ENCODE results near the gene INHBB.
"Not testable (repeated sequence)": the region's sequence is repeated elsewhere in the genome, so short reads cannot be mapped to it uniquely, and the experiment has no call there.

Gene INHBB

GRCh38 chr2:120346026-120346666, at the start of gene INHBB:
TSS of gene INHBB (plus strand) at chr2:120346136. CDS start at chr2:120346189, 53 bp downstream.
- no peak for DNase-seq (ENCODE audit: low read depth in 1 of 2, low spot score in 1 of 2)

- DNase-seq (ENCODE audit: low read depth in 1 of 2, low spot score in 1 of 2) = no peak
Observed at GRCh38 chr2:120298173-120298835, 47.6 kb upstream of the INHBB start.

- no peak for DNase-seq (ENCODE audit: low read depth in 1 of 2, low spot score in 1 of 2)
Observed at GRCh38 chr2:120299004-120299403, 46.9 kb upstream of the INHBB start.

- DNase-seq (ENCODE audit: low read depth in 1 of 2, low spot score in 1 of 2) = no peak
Observed at GRCh38 chr2:120299561-120299960, 46.4 kb upstream of the INHBB start.

- no peak for DNase-seq (ENCODE audit: low read depth in 1 of 2, low spot score in 1 of 2)
Observed at GRCh38 chr2:120300385-120300784, 45.6 kb upstream of the INHBB start.

GRCh38 chr2:120301284-120301683, 44.7 kb upstream of the INHBB start:
- DNase-seq (ENCODE audit: low read depth in 1 of 2, low spot score in 1 of 2) = no peak

GRCh38 chr2:120302301-120302700, 43.6 kb upstream of the INHBB start:
- DNase-seq (ENCODE audit: low read depth in 1 of 2, low spot score in 1 of 2) = no peak

- DNase-seq (ENCODE audit: low read depth in 1 of 2, low spot score in 1 of 2) = no peak
Observed at GRCh38 chr2:120303177-120303576, 42.8 kb upstream of the INHBB start.

GRCh38 chr2:120305296-120305695, 40.6 kb upstream of the INHBB start:
- DNase-seq (ENCODE audit: low read depth in 1 of 2, low spot score in 1 of 2) = no peak

- DNase-seq (ENCODE audit: low read depth in 1 of 2, low spot score in 1 of 2) = no peak
Observed at GRCh38 chr2:120305937-120306490, 39.9 kb upstream of the INHBB start.

GRCh38 chr2:120307482-120307881, 38.5 kb upstream of the INHBB start:
- DNase-seq (ENCODE audit: low read depth in 1 of 2, low spot score in 1 of 2) = no peak

- DNase-seq (ENCODE audit: low read depth in 1 of 2, low spot score in 1 of 2) = no peak
Observed at GRCh38 chr2:120308038-120308910, 37.7 kb upstream of the INHBB start.

GRCh38 chr2:120310136-120310535, 35.8 kb upstream of the INHBB start:
- DNase-seq (ENCODE audit: low read depth in 1 of 2, low spot score in 1 of 2) = no peak

GRCh38 chr2:120310841-120311240, 35.1 kb upstream of the INHBB start:
- not testable (repeated sequence) for DNase-seq (ENCODE audit: low read depth in 1 of 2, low spot score in 1 of 2)

GRCh38 chr2:120312076-120312475, 33.9 kb upstream of the INHBB start:
- DNase-seq (ENCODE audit: low read depth in 1 of 2, low spot score in 1 of 2) = no peak

GRCh38 chr2:120312860-120313694, 32.9 kb upstream of the INHBB start:
- DNase-seq (ENCODE audit: low read depth in 1 of 2, low spot score in 1 of 2) = peak; percentile 46 to 67

GRCh38 chr2:120313695-120314615, 32.0 kb upstream of the INHBB start:
- DNase-seq (ENCODE audit: low read depth in 1 of 2, low spot score in 1 of 2) = no peak

GRCh38 chr2:120314690-120315366, 31.1 kb upstream of the INHBB start:
- DNase-seq (ENCODE audit: low read depth in 1 of 2, low spot score in 1 of 2) = no peak

GRCh38 chr2:120315367-120316033, 30.4 kb upstream of the INHBB start:
- no peak for DNase-seq (ENCODE audit: low read depth in 1 of 2, low spot score in 1 of 2)
